Subcutaneous adipose tissue (tissue), 4 donors: ENCODE measurements around the gene ACSS3. TPM values are rescaled to one million over a fixed set of nuclear protein-coding genes. Genes with fewer than 3 reads are reported as not detected.

Experiments
- CTCF ChIP-seq: fragments of 450-650 bp; IDR thresholded peaks from one replicate; pipeline ENCODE4 v1.5.1; 2016; ENCODE audit warnings: low read depth, mild to moderate bottlenecking, control low read depth, antibody characterized with exemption, moderate library complexity
- total RNA-seq, 4 donors: library from RNA; depleted of rRNA; stranded (reverse); fragments of >200 nt; gene quantifications; one replicate each; pipeline ENCODE4 v1.1.0, GENCODE V29; 2016

The ACSS3 gene
- total RNA-seq, 4 donors from 2014 or later: 92.1 to 169 (median 134) TPM

GRCh38 chr12:81136519-81136918 is 58.6 kb downstream of the ACSS3 start:
- TF ChIP-seq CTCF: no peak

DNA sequence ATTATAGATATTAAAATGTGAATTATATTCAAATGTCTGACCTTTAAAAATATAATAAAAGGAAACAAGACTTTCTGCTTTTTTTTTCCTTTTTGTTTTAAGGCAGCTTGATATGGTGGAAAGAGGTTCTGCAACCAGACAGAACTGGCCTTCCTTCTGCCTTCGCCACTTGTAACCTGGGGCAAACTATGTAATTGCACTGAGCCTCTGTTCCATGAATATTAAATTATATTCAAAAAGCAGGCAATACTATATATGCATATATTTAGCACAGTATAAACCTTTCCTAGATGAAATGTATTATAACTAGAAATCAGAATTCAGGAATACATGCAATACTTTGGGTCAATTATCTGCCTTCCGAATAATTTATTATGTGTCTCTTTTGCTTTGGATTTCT is 59.9 kb downstream of the ACSS3 start:
- TF ChIP-seq CTCF: no peak

- no peak for TF ChIP-seq CTCF
These were observed 63.3 kb downstream of the ACSS3 start for GRCh38 chr12:81141217-81141616.

DNA sequence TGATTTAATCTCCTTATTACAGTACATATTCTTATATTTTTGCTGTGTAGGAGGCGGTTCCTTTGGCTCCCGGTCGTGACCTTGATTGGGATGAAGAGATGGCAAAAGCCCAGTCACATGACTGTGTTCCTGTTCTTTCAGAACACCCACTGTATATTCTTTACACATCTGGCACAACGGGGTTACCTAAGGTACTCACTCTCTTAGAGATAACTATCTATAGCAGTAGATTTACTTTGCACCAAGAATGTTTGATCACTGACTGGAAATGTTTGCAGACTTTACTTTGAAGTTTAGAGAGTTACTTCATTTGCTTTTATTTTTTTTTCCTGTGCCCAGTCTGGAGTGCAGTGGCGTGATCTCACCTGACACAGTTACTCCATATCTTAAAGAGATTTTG is 65.2 kb downstream of the ACSS3 start:
- no peak for TF ChIP-seq CTCF

GRCh38 chr12:81146228-81147225 is 68.6 kb downstream of the ACSS3 start:
- no peak for TF ChIP-seq CTCF

DNA sequence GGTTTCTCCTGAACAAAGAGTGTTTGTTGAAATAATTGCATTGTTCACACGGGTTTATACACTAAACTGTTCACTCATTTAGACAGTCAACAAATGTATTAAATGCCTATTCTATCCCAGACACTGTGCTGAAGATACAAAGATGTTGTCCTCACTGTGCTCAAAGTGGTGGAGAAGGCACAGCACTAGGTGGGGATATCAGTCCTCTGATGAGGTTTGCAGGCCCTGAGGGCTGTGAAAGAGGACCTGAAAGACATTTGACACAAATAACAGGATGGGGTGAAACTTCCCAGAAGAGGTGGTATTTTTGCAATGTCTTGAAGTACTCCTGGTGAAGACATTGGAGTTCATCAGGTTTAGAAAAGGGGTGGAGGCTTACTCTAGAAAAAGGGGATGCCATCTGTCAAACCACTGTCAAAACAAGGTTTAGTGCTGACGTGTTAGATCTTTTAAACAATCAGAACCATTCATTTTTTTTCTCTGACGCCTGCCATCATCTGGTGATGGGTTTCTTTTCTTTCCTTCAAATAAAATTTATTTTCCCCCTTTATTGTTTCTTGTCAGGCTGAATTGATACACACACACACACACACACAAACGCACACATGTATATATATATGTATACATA is 69.5 kb downstream of the ACSS3 start:
- no peak for TF ChIP-seq CTCF

DNA sequence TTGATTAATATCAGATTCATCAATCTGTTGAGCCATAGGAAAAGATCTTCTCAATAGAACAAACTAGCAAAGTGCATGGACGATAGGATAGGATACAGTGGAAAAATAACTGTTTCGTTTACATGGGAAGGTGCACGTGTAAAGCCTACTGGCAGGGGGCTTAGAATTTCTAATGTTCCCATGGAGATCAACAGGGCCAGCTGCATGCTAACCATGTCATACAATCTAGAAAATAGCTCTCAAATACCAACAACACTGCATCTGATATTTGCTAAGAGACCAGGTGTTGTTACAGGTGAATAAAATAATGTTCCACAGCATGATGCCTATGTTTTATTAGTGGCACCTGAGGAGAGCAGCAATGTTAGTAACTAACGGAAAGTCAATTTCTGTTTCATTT is 72.5 kb downstream of the ACSS3 start:
- TF ChIP-seq CTCF: no peak
